Stimulated activated CD4-positive, alpha-beta T cell treated with anti-CD3 and anti-CD28 coated beads, Interleukin-15, amount 100 ng/mL, for 24 hours (primary cell): ENCODE results near the gene ANK3.

Experiments
- DNase-seq: peaks from one replicate; pipeline ENCODE4 v3.0.0-alpha.2; 2020

The ANK3 gene

GRCh38 chr10:60009710-60010383, 379.8 kb downstream of the ANK3 start:
- DNase-seq: no peak

GRCh38 chr10:60009276-60009675, 380.4 kb downstream of the ANK3 start:
- no peak for DNase-seq

GRCh38 chr10:60008816-60009215, 380.9 kb downstream of the ANK3 start:
- no peak for DNase-seq

GRCh38 chr10:60006062-60006461, 383.6 kb downstream of the ANK3 start:
- DNase-seq: no peak

GRCh38 chr10:60003651-60004523, 385.8 kb downstream of the ANK3 start:
- DNase-seq: no peak

GRCh38 chr10:60000747-60001146, 388.9 kb downstream of the ANK3 start:
- no peak for DNase-seq

- DNase-seq: no peak
These were observed 391.7 kb downstream of the ANK3 start for GRCh38 chr10:59997827-59998525.

- no peak for DNase-seq
These were observed 393.8 kb downstream of the ANK3 start for GRCh38 chr10:59995862-59996261.

GRCh38 chr10:59993931-59994330, 395.7 kb downstream of the ANK3 start:
- no peak for DNase-seq

- no peak for DNase-seq
These were observed 398.0 kb downstream of the ANK3 start for GRCh38 chr10:59991661-59992060.

- no peak for DNase-seq
These were observed 398.6 kb downstream of the ANK3 start for GRCh38 chr10:59991117-59991516.

- no peak for DNase-seq
These were observed 404.0 kb downstream of the ANK3 start for GRCh38 chr10:59985639-59986038.

- DNase-seq: no peak
These were observed 405.3 kb downstream of the ANK3 start for GRCh38 chr10:59984415-59984814.

GRCh38 chr10:59980356-59980755, 409.3 kb downstream of the ANK3 start:
- no peak for DNase-seq

- no peak for DNase-seq
These were observed 412.2 kb downstream of the ANK3 start for GRCh38 chr10:59977486-59977885.

GRCh38 chr10:59976909-59977308, 412.8 kb downstream of the ANK3 start:
- no peak for DNase-seq
